GM12878 (cell line): ENCODE measurements around the gene MIER1.

ENCODE experiments used
- BHLHE40 ChIP-seq, 2 experiments: fragments of 450-650 bp in 1 of 2; IDR thresholded peaks; 2 replicates each; pipeline ENCODE4 v1.6.1; 2011 to 2017; ENCODE audit warnings: low read depth in 2 of 2, borderline replicate concordance in 1 of 2, improper control_type of control experiment in 1 of 2, low read length in 1 of 2, mild to moderate bottlenecking in 1 of 2
- CEBPB ChIP-seq, 2 experiments: fragments of 150-350 bp in 1 of 2; IDR thresholded peaks; 2 replicates each; pipeline ENCODE4 v1.6.1; 2012 to 2014; ENCODE audit warnings: low read depth in 2 of 2, low read length in 2 of 2, borderline replicate concordance in 1 of 2, inconsistent platforms in 1 of 2
- CHD1 ChIP-seq: IDR thresholded peaks from 2 replicates; pipeline ENCODE4 v1.6.1; 2012; ENCODE audit warnings: low read depth, low read length, improper control_type of control experiment
- GATAD2B ChIP-seq: fragments of 450-650 bp; conservative IDR thresholded peaks from 2 replicates; pipeline ENCODE4 v1.6.1; 2017; ENCODE audit warnings: low read depth, mild to moderate bottlenecking, moderate library complexity
- IRF4 ChIP-seq: IDR thresholded peaks from 2 replicates; pipeline ENCODE4 v1.6.1; 2011; ENCODE audit warnings: low read depth, low read length
- NBN ChIP-seq: fragments of 450-650 bp; IDR thresholded peaks from 2 replicates; pipeline ENCODE4 v1.6.1; 2016
- NFYB ChIP-seq: IDR thresholded peaks from 2 replicates; pipeline ENCODE4 v1.6.1; 2011; ENCODE audit warnings: low read depth, mild to moderate bottlenecking, low read length, improper control_type of control experiment, moderate library complexity; ENCODE audit not compliant: insufficient read depth
- PAX5 ChIP-seq: IDR thresholded peaks from 2 replicates; pipeline ENCODE4 v1.6.1; 2011; ENCODE audit warnings: low read depth, low read length, borderline replicate concordance
- PML ChIP-seq: IDR thresholded peaks from 2 replicates; pipeline ENCODE4 v1.6.1; 2012; ENCODE audit warnings: low read length, inconsistent platforms
- SRF ChIP-seq, 2 experiments: IDR thresholded peaks; 2 replicates each; pipeline ENCODE4 v1.6.1; 2011; ENCODE audit warnings: low read depth in 2 of 2, low read length in 2 of 2, mild to moderate bottlenecking in 1 of 2, moderate library complexity in 1 of 2
- ZNF207 ChIP-seq: fragments of 450-650 bp; IDR thresholded peaks from 2 replicates; pipeline ENCODE4 v1.6.1; 2014; ENCODE audit warnings: antibody characterized with exemption, mild to moderate bottlenecking, borderline replicate concordance
- TF ChIP-seq, protein P1 (sequence below), 3 experiments: IDR thresholded peaks in 2 of 3; conservative IDR thresholded peaks in 1 of 3; 2 replicates each; pipeline ENCODE4 v1.5.1; 2011; ENCODE audit warnings: low read depth in 3 of 3, low read length in 3 of 3, mild to moderate bottlenecking in 3 of 3, control low read depth in 2 of 3, moderate library complexity in 2 of 3, inconsistent platforms in 1 of 3, mixed read lengths in 1 of 3; ENCODE audit not compliant: control insufficient read depth in 2 of 3, insufficient read depth in 1 of 3; ENCODE audit errors: extremely low read depth in 1 of 3
- TF ChIP-seq, protein P2 (sequence below): IDR thresholded peaks from 2 replicates; pipeline ENCODE4 v1.6.1; 2012; ENCODE audit warnings: low read depth, low read length, improper control_type of control experiment

DNA sequence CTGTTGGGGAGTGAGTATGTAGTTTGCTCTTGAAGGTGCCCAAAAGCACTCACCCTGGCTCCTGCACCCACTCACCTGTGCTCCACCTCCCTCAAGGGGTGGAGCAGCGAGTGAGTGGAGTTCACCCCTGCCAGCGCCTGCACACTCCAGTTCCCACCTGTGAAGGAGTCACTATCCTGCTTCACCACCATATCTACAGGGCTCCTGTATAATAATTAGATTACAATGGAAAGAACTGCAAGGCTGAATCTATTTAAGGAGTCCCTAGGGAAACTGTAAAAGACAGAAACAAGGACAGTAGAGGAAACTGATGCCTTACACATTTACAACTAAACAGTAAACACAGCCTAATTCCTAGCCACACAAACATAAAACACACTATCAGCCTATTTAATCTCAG is 4.2 kb upstream of the MIER1 start:
- TF ChIP-seq, protein P1, sequence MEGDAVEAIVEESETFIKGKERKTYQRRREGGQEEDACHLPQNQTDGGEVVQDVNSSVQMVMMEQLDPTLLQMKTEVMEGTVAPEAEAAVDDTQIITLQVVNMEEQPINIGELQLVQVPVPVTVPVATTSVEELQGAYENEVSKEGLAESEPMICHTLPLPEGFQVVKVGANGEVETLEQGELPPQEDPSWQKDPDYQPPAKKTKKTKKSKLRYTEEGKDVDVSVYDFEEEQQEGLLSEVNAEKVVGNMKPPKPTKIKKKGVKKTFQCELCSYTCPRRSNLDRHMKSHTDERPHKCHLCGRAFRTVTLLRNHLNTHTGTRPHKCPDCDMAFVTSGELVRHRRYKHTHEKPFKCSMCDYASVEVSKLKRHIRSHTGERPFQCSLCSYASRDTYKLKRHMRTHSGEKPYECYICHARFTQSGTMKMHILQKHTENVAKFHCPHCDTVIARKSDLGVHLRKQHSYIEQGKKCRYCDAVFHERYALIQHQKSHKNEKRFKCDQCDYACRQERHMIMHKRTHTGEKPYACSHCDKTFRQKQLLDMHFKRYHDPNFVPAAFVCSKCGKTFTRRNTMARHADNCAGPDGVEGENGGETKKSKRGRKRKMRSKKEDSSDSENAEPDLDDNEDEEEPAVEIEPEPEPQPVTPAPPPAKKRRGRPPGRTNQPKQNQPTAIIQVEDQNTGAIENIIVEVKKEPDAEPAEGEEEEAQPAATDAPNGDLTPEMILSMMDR (IDR thresholded peaks at IDR 0.05 in 2 of 3, conservative IDR thresholded peaks at IDR 0.05 in 1 of 3; ENCODE audit: control insufficient read depth in 2 of 3, extremely low read depth in 1 of 3, insufficient read depth in 1 of 3, low read depth in 3 of 3, low read length in 3 of 3): no peak
- no peak for TF ChIP-seq CEBPB (IDR thresholded peaks at IDR 0.05; ENCODE audit: borderline replicate concordance in 1 of 2, low read depth in 2 of 2, low read length in 2 of 2)
- no peak for TF ChIP-seq SRF (IDR thresholded peaks at IDR 0.05; ENCODE audit: low read depth in 2 of 2, low read length in 2 of 2)
- TF ChIP-seq IRF4: no peak
- no peak for TF ChIP-seq CHD1
- no peak for TF ChIP-seq NFYB
- no peak for TF ChIP-seq PML
- no peak for TF ChIP-seq NBN
- TF ChIP-seq PAX5: no peak
- TF ChIP-seq, protein P2, sequence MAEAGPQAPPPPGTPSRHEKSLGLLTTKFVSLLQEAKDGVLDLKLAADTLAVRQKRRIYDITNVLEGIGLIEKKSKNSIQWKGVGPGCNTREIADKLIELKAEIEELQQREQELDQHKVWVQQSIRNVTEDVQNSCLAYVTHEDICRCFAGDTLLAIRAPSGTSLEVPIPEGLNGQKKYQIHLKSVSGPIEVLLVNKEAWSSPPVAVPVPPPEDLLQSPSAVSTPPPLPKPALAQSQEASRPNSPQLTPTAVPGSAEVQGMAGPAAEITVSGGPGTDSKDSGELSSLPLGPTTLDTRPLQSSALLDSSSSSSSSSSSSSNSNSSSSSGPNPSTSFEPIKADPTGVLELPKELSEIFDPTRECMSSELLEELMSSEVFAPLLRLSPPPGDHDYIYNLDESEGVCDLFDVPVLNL: no peak
- no peak for TF ChIP-seq BHLHE40 (IDR thresholded peaks at IDR 0.05; ENCODE audit: borderline replicate concordance in 1 of 2, low read depth in 2 of 2, low read length in 1 of 2)
- no peak for TF ChIP-seq ZNF207
- TF ChIP-seq GATAD2B: no peak
